Fibroblast of lung (primary cell): ENCODE measurements around the gene NPFFR1. TPM values are rescaled to one million over a fixed set of nuclear protein-coding genes. Genes with fewer than 3 reads are reported as not detected.

Experiments used
- DNase-seq, 2 donors: peaks; one replicate each; pipeline versions ENCODE4 v3.0.0 to v3.0.0-alpha.2; 2010; ENCODE audit warnings: low read depth in 2 of 2
- H2AFZ ChIP-seq: 2 replicates; pipeline ENCODE4 v1.5.1; 2012; ENCODE audit warnings: low read length, control low read depth, inconsistent platforms
- H3K27ac ChIP-seq: 2 replicates; pipeline ENCODE4 v1.5.1; 2011; ENCODE audit warnings: low read length, control low read depth; ENCODE audit not compliant: insufficient read depth
- H3K27me3 ChIP-seq: 2 replicates; pipeline ENCODE4 v1.5.1; 2011; ENCODE audit warnings: mild to moderate bottlenecking, low read length; ENCODE audit not compliant: control insufficient read depth, insufficient read depth
- H3K36me3 ChIP-seq: 2 replicates; pipeline ENCODE4 v1.5.1; 2011; ENCODE audit warnings: low read length; ENCODE audit not compliant: control insufficient read depth, insufficient read depth
- H3K4me1 ChIP-seq: 2 replicates; pipeline ENCODE4 v1.5.1; 2011; ENCODE audit warnings: low read length; ENCODE audit not compliant: control insufficient read depth, insufficient read depth; ENCODE audit errors: extremely low read depth
- H3K4me2 ChIP-seq: 2 replicates; pipeline ENCODE4 v1.5.1; 2011; ENCODE audit warnings: low read length, control low read depth; ENCODE audit not compliant: insufficient read depth; ENCODE audit errors: extremely low read depth
- H3K4me3 ChIP-seq, 4 experiments: fragments of 200-600 bp in 1 of 4; sonication (generic) in 1 of 4; replicated peaks in 1 of 4; 2 replicates each; pipeline ENCODE4 v1.5.1; 2011 to 2016; ENCODE audit warnings: low read length in 4 of 4, low read depth in 3 of 4, mild to moderate bottlenecking in 3 of 4, control low read depth in 2 of 4, inconsistent platforms in 1 of 4, mixed read lengths in 1 of 4; ENCODE audit not compliant: insufficient read depth in 1 of 4; ENCODE audit errors: control extremely low read depth in 1 of 4
- H3K79me2 ChIP-seq: 2 replicates; pipeline ENCODE4 v1.5.1; 2012; ENCODE audit warnings: mild to moderate bottlenecking, low read length, inconsistent platforms; ENCODE audit not compliant: control insufficient read depth, insufficient read depth
- H3K9ac ChIP-seq: 2 replicates; pipeline ENCODE4 v1.5.1; 2011; ENCODE audit warnings: mild to moderate bottlenecking, low read length, control low read depth; ENCODE audit not compliant: insufficient read depth
- H3K9me3 ChIP-seq: 2 replicates; pipeline ENCODE4 v1.5.1; 2012; ENCODE audit warnings: low read depth, low read length; ENCODE audit not compliant: control insufficient read depth, insufficient read depth
- H4K20me1 ChIP-seq: 2 replicates; pipeline ENCODE4 v1.5.1; 2011; ENCODE audit warnings: low read length; ENCODE audit not compliant: control insufficient read depth, insufficient read depth; ENCODE audit errors: extremely low read depth
- EZH2 ChIP-seq: IDR thresholded peaks from 2 replicates; pipeline ENCODE4 v1.5.1; 2012; ENCODE audit warnings: low read length, control low read depth, mild to moderate bottlenecking; ENCODE audit errors: missing control alignments
- polyA plus RNA-seq, 2 donors: library from polyadenylated mRNA; depleted of rRNA in 1 of 2; stranded (reverse) in 1 of 2; unstranded in 1 of 2; fragments of >200 nt; gene quantifications; 2 replicates each; pipeline ENCODE4 v1.2.1, GENCODE V29; 2011 to 2012; ENCODE audit warnings: missing spikeins in 1 of 2
- total RNA-seq: library from RNA; depleted of rRNA; stranded (reverse); fragments of >200 nt; gene quantifications from 2 replicates; pipeline ENCODE4 v1.2.1, GENCODE V29; 2014
- TF ChIP-seq, protein P1 (sequence below), 2 donors: IDR thresholded peaks in 1 of 2; conservative IDR thresholded peaks in 1 of 2; 1 replicate in 1 of 2; 2 replicates in 1 of 2; pipeline ENCODE4 v1.5.1; 2011 to 2012; ENCODE audit warnings: low read length in 2 of 2, control low read depth in 1 of 2, inconsistent platforms in 1 of 2, low read depth in 1 of 2, mild to moderate bottlenecking in 1 of 2

The NPFFR1 gene
- total and polyA plus RNA-seq, 2 donors (not counting 1 experiment from before 2014, with no cell fraction given): not detected

DNA sequence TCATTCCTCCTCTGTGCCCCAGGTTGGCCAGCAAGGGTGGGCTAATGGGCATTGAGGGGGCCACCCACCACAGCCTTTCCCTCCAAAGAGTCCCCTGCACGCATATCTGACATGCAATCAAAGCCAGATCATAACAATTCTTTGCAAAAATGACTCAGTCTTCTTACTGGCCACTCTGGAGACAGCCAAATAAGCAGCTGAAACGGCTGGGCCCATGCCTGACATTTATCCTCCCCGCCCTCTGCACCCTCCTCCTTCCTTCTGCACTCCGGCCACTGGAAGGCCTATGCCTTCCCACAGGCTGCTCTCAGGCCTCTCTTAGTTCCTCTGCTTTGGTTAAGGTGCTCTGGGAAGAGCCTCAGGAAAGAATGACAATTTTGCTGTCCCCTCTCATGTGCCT, 29.2 kb upstream of the NPFFR1 start:
- TF ChIP-seq, protein P1, sequence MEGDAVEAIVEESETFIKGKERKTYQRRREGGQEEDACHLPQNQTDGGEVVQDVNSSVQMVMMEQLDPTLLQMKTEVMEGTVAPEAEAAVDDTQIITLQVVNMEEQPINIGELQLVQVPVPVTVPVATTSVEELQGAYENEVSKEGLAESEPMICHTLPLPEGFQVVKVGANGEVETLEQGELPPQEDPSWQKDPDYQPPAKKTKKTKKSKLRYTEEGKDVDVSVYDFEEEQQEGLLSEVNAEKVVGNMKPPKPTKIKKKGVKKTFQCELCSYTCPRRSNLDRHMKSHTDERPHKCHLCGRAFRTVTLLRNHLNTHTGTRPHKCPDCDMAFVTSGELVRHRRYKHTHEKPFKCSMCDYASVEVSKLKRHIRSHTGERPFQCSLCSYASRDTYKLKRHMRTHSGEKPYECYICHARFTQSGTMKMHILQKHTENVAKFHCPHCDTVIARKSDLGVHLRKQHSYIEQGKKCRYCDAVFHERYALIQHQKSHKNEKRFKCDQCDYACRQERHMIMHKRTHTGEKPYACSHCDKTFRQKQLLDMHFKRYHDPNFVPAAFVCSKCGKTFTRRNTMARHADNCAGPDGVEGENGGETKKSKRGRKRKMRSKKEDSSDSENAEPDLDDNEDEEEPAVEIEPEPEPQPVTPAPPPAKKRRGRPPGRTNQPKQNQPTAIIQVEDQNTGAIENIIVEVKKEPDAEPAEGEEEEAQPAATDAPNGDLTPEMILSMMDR (conservative IDR thresholded peaks at IDR 0.05 in 1 of 2, IDR thresholded peaks at IDR 0.05 in 1 of 2; ENCODE audit: low read depth in 1 of 2, low read length in 2 of 2): no peak
- TF ChIP-seq EZH2: no peak
- peak in 1 of 2 donors; percentile 42 for DNase-seq
- Histone ChIP-seq H3K9ac (no peak overlapping the region), H4K20me1 (no peaks in the 10 kb centered on the region), H3K4me2 (no peak overlapping the region), H3K36me3 (no peaks in the 10 kb centered on the region), H3K79me2 (no peaks in the 10 kb centered on the region), H3K4me3 (no peak overlapping the region), H2AFZ (no peak overlapping the region), H3K4me1 (no peaks in the 10 kb centered on the region), H3K27me3 (no peaks in the 10 kb centered on the region), H3K9me3 (no peaks in the 10 kb centered on the region), H3K27ac (no peak overlapping the region)

DNA sequence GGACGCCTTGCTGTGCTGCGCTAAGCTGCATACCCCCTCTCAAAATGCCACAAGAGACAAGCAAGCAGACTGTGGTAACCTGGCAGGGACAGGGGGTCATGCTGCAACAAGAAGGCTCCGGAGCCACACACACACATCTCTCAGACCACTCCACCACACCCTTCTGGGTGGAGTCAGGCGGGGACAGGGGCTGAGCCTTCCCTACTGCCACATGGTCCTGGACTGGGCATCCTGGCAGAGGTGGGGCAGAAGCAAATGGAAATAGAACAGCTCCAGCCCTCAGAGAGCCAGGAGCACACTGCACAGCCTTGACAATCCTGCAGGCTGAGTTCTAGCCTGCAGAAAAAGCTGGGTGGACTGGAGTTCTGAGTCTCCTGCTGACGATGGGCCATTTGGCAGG, 28.4 kb upstream of the NPFFR1 start:
- no peak overlapping the region for H3K27ac ChIP-seq
- H2AFZ ChIP-seq: no peak overlapping the region
- H3K4me2 ChIP-seq: no peak overlapping the region
- no peaks in the 10 kb centered on the region for H3K9me3 ChIP-seq
- H3K4me3 ChIP-seq: no peak overlapping the region
- no peaks in the 10 kb centered on the region for H3K4me1 ChIP-seq
- no peak for DNase-seq
- no peak overlapping the region for H3K9ac ChIP-seq
- no peaks in the 10 kb centered on the region for H3K36me3 ChIP-seq
- TF ChIP-seq, protein P1 (conservative IDR thresholded peaks at IDR 0.05 in 1 of 2, IDR thresholded peaks at IDR 0.05 in 1 of 2; ENCODE audit: low read depth in 1 of 2, low read length in 2 of 2): no peak
- TF ChIP-seq EZH2: no peak
- H3K79me2 ChIP-seq: no peaks in the 10 kb centered on the region
- H4K20me1 ChIP-seq: no peaks in the 10 kb centered on the region
- no peaks in the 10 kb centered on the region for H3K27me3 ChIP-seq

DNA sequence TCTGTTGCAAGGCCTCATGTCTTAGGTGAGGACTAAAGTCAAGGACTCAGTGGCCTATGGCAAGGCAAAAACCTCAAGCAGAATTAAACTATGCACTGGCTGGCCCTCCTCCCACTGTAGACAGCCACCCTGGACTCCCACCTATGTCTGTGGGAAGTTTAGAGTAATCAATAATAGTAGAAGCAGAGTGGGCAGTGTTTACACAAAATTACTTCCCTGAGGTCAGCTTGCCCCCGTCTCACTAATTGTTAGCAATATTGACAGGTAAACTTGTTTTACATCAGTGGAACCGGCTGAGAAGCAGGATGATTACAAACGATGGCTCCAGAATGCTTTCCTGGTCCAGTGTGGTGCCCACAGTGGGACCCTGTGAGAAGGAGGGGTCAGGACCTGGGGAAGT, 27.9 kb upstream of the NPFFR1 start:
- H3K79me2 ChIP-seq: no peaks in the 10 kb centered on the region
- no peak overlapping the region for H2AFZ ChIP-seq
- no peaks in the 10 kb centered on the region for H3K27me3 ChIP-seq
- H3K4me1 ChIP-seq: no peaks in the 10 kb centered on the region
- no peak for DNase-seq
- no peaks in the 10 kb centered on the region for H3K9me3 ChIP-seq
- TF ChIP-seq, protein P1 (conservative IDR thresholded peaks at IDR 0.05 in 1 of 2, IDR thresholded peaks at IDR 0.05 in 1 of 2; ENCODE audit: low read depth in 1 of 2, low read length in 2 of 2): no peak
- TF ChIP-seq EZH2: no peak
- no peak overlapping the region for H3K9ac ChIP-seq
- H3K27ac ChIP-seq: no peak overlapping the region
- H3K36me3 ChIP-seq: no peaks in the 10 kb centered on the region
- H3K4me2 ChIP-seq: no peak overlapping the region
- H3K4me3 ChIP-seq: no peak overlapping the region
- H4K20me1 ChIP-seq: no peaks in the 10 kb centered on the region
